ENCODE measurements around the gene PRSS38.
A peak's percentile ranks its signal among the peaks of the same experiment; 100 is the strongest.

The PRSS38 gene

GRCh38 chr1:227885648-227886502 is 70.4 kb downstream of the PRSS38 start:
- Mint-ChIP-seq H3K36me3 (ENCODE audit: low read depth) (no peaks in the 10 kb centered on the region), H3K4me3 (no peak overlapping the region)

GRCh38 chr1:227886503-227886961 is 71.1 kb downstream of the PRSS38 start:
- intact Hi-C loops (cut with micrococcal nuclease) = loop anchor here (2.0 kb wide), 1 partner anchor 98 kb away; no protein-coding TSS in a partner anchor
- Mint-ChIP-seq H3K9me3 (no peaks in the 10 kb centered on the region), H3K27ac (no peak overlapping the region), H3K36me3 (ENCODE audit: low read depth) (no peaks in the 10 kb centered on the region), H3K27me3 (peaks cover 4% of the 10 kb centered on the region), H3K4me1 (ENCODE audit: low read depth) (peaks cover 12% of the 10 kb centered on the region), H3K4me3 (peak overlapping the region; percentile 70)

More at GRCh38 chr1:227885648-227886502, 70.4 kb downstream of the PRSS38 start:
- Mint-ChIP-seq H3K4me1 (ENCODE audit: low read depth) (peaks cover 12% of the 10 kb centered on the region), H3K27ac (peak overlapping the region; percentile 52), H3K9me3 (no peaks in the 10 kb centered on the region), H3K27me3 (peaks cover 4% of the 10 kb centered on the region)
- intact Hi-C loops (cut with micrococcal nuclease) = loop anchor here (2.0 kb wide), 1 partner anchor 97 kb away; no protein-coding TSS in a partner anchor

GRCh38 chr1:227886993-227887696 is 71.7 kb downstream of the PRSS38 start:
- H3K27ac Mint-ChIP-seq = peak overlapping the region; percentile 16

DNA sequence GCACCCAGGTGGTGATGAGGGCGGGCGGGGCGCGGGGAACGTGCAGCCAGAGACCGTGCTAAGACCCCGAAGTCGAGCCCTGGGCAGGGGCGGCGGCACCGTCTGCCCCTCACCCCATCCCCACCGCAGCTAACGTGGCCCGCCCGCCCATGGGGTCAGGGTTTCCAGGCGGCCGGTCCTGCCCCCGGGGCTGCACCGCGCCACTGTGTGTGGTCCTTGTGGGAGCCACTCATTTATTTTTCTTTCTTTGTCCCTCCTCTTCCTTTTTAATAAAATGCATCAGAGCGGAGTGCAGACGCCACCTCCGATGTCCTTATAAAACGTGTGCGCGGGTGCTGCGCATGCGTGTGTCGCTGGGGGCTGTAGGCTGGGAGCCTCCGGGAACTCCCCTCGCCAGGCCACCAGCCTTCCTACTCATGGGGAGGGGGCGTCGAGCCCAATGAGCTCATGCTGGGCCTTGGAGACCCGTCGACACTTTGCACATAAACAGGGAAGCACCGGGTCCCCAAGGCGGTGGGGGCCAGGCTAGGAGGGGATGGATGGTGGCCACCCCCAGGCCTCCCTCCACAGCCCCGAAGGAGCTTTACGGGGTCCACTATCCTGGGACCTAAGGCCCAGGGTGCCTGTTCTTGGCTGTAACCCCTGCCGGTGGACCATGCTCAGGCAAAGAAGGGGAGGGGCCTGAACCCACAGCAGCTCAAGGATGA is 72.4 kb downstream of the PRSS38 start:
- peak overlapping the region; percentile 16 for H3K27ac Mint-ChIP-seq
- H3K4me1 Mint-ChIP-seq (ENCODE audit: low read depth) = peaks cover 12% of the 10 kb centered on the region
- H3K36me3 Mint-ChIP-seq (ENCODE audit: low read depth) = no peaks in the 10 kb centered on the region
- peak overlapping the region; percentile 70 for H3K4me3 Mint-ChIP-seq
- intact Hi-C loops (cut with micrococcal nuclease) = loop anchor here (2.0 kb wide), 1 partner anchor 99 kb away; no protein-coding TSS in a partner anchor
- no peaks in the 10 kb centered on the region for H3K9me3 Mint-ChIP-seq
- H3K27me3 Mint-ChIP-seq = peaks cover 2% of the 10 kb centered on the region

More at GRCh38 chr1:227886993-227887696, 71.7 kb downstream of the PRSS38 start:
- no peaks in the 10 kb centered on the region for H3K36me3 Mint-ChIP-seq (ENCODE audit: low read depth)
- peaks cover 4% of the 10 kb centered on the region for H3K27me3 Mint-ChIP-seq
- no peaks in the 10 kb centered on the region for H3K9me3 Mint-ChIP-seq
- peak overlapping the region; percentile 70 for H3K4me3 Mint-ChIP-seq
- intact Hi-C loops (cut with micrococcal nuclease) = loop anchor here (2.0 kb wide), 1 partner anchor 98 kb away; no protein-coding TSS in a partner anchor
- H3K4me1 Mint-ChIP-seq (ENCODE audit: low read depth) = peaks cover 12% of the 10 kb centered on the region

DNA sequence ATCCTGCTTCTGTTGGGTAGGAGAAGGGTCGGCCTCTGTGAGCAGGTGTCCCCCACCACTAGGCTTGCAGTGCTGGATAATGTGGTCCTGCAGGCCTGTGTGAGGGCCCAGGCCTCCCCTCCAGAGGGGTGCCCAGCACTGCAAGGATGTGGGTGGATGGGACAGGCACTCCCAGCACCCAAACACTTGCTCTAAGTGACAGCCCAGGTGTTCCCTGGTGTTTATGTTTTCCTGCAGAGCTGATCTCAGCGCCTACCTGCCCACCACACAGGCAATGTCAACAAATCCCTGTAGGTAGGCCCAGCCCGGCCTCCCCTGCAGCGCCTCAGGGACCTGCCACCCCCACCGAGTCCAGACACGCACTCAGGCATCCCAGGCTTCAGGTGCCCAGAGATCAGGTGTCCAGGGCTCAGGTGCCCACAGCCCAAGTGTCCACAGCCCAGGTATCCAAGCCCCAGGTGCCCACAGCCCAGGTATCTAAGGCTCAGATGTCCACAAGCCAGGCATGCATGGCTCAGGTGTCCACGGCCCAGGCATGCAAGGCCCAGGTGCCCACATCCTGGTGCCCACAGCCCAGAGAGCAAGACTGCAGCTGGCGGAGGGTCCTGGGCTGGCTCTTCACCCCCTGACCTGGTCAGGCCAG is 73.0 kb downstream of the PRSS38 start:
- Mint-ChIP-seq H3K27ac (no peak overlapping the region), H3K27me3 (peaks cover 2% of the 10 kb centered on the region), H3K4me1 (ENCODE audit: low read depth) (peaks cover 12% of the 10 kb centered on the region), H3K4me3 (no peak overlapping the region), H3K36me3 (ENCODE audit: low read depth) (no peaks in the 10 kb centered on the region), H3K9me3 (no peaks in the 10 kb centered on the region)
- intact Hi-C loops (cut with micrococcal nuclease) = no loop called here

DNA sequence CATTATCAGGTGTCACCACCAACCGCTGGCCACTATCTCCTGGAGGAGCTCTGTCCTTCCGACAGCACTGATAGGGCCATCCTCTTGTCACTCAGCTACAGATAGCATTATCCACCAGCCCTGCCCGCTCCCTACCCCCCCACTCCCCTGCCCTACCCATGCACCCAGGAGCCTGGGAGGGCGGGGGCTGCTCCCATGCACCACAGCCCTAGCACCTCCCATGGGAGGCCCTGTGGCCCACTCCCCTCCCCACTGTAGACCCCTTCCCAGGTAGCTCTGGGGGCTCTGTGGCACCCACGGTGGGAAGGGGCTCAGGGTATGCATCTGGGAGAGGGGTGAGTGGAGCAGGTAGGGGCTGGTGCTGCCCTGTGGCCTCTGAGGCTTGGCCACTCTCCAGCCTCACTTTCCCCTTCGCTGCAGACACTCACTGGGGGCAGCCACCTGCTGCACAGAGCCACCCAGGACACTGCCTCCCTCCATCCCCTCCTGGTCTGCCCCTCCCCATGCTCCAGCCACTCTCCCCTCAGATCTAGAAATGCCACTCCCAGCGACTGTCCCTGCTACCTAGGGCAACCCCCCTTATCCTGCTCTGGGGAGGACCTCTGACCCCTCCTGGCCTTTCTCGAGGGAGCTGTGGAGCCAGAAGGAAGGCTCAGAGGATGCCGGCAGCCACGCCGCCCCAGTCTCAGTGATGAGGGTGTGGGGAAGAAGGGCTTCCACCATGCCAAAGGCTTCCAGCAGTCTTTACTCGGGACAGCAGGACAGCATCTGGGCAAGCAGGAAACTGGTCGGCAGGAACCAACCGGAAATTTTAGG is 73.8 kb downstream of the PRSS38 start:
- H3K27ac Mint-ChIP-seq = no peak overlapping the region
- no peaks in the 10 kb centered on the region for H3K36me3 Mint-ChIP-seq (ENCODE audit: low read depth)
- intact Hi-C loops (cut with micrococcal nuclease) = no loop called here

DNA sequence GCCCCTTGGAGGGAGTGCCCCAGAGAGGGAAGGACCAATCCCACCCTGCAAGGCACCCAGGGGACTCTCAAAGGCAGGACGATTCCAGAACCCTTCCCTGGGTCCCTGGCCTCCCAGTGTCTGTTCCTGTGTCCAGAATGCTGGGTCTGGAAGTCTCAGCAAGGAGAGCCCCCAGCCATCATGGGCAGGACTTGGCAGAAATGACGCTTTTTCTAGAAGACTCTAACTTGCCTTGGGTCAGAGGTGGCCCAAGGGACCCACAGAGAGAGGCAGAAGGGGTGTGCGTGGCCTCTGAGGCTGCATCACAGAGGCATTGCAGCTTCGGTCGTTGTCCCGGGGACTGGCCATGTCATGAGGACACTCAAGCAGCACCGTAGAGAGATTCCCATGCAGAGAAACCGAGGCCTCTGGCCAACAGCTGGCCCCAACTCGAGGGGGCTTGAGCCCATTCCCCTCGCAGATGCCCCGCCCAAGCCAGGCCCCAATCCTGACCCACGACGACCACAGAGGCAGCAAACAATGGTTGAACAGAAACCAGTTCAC is 74.5 kb downstream of the PRSS38 start:
- Mint-ChIP-seq H3K4me3 (no peak overlapping the region), H3K9me3 (no peaks in the 10 kb centered on the region), H3K27me3 (no peaks in the 10 kb centered on the region), H3K36me3 (ENCODE audit: low read depth) (no peaks in the 10 kb centered on the region), H3K27ac (no peak overlapping the region), H3K4me1 (ENCODE audit: low read depth) (peaks cover 12% of the 10 kb centered on the region)
- intact Hi-C loops (cut with micrococcal nuclease) = no loop called here

More for the DNA sequence above, 73.8 kb downstream of the PRSS38 start:
- Mint-ChIP-seq H3K4me1 (ENCODE audit: low read depth) (peaks cover 12% of the 10 kb centered on the region), H3K27me3 (no peaks in the 10 kb centered on the region), H3K4me3 (no peak overlapping the region), H3K9me3 (no peaks in the 10 kb centered on the region)

DNA sequence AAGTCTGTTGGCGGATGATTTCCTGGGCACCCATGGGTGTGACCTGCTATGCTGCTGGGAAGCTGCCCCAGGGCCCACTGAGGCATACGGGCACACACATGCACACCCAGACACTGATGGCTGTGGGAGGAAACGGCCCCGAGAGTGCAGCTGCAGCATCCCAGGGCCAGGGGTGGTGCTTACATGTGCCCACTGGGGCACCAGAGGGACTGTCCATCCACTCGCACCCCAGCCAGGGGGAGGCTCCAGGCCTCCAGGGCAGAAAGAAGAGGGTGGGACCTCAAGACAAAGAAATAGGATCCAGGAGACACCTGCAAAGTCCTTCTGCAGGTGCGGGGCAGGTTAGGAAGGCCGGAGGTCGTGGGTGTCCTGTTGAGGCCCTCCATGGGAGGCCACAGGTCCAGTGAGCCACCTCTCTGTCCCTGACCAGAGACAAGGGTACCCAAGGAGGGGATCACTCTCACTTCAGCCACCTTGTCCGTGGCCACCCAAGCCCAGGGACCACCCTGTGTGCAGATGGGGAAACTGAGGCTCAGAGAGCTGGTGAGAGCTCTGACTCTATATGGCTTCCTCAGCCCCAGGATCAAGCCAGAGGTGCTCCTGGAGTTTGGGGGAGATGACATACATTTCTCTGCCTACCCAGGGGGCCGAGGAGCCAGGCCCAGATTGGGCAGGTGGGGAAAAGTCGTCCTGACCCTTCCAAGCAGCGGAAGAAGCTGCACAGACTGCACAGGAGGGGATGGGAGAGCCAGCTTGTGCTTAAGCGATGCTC is 75.2 kb downstream of the PRSS38 start:
- intact Hi-C loops (cut with micrococcal nuclease) = no loop called here
- H3K4me1 Mint-ChIP-seq (ENCODE audit: low read depth) = peaks cover 9% of the 10 kb centered on the region
- H3K27ac Mint-ChIP-seq = no peak overlapping the region
- H3K36me3 Mint-ChIP-seq (ENCODE audit: low read depth) = no peaks in the 10 kb centered on the region
- no peaks in the 10 kb centered on the region for H3K27me3 Mint-ChIP-seq
- H3K4me3 Mint-ChIP-seq = no peak overlapping the region
- no peaks in the 10 kb centered on the region for H3K9me3 Mint-ChIP-seq

- Mint-ChIP-seq H3K36me3 (ENCODE audit: low read depth) (no peaks in the 10 kb centered on the region), H3K9me3 (no peaks in the 10 kb centered on the region), H3K27ac (no peak overlapping the region), H3K27me3 (no peaks in the 10 kb centered on the region), H3K4me1 (ENCODE audit: low read depth) (peaks cover 4% of the 10 kb centered on the region), H3K4me3 (no peak overlapping the region)
- intact Hi-C loops (cut with micrococcal nuclease) = no loop called here
Observed at GRCh38 chr1:227891223-227891954, 75.9 kb downstream of the PRSS38 start.

DNA sequence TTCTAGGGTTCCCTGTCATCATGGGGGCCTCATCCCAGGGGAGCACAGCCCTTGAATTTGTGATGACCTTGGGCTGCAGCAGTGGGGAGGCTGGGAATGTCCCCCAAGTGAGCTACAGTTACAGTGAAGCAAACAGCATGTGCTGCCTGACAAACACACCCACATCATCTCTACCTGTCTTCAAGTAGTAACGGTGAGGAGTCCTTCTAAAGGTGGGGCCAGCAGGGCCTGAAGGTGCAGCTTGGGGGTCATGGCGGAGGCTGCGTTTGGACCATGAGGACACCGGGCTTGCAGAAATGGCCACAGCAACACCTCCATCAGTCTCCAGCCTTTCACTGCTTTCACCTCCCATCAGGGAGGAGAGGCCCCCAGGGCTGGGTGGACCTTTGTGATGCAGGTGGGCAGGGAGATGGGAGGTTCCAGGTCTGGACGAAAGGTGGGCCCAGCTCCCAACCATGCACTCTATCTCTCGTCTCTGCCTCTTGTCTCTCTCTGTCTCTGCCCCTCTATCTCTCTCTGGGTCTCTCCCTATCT is 76.5 kb downstream of the PRSS38 start:
- intact Hi-C loops (cut with micrococcal nuclease) = no loop called here
- Mint-ChIP-seq H3K27me3 (no peaks in the 10 kb centered on the region), H3K9me3 (no peaks in the 10 kb centered on the region), H3K27ac (no peak overlapping the region), H3K4me3 (no peak overlapping the region), H3K36me3 (ENCODE audit: low read depth) (no peaks in the 10 kb centered on the region), H3K4me1 (ENCODE audit: low read depth) (peaks cover 4% of the 10 kb centered on the region)

DNA sequence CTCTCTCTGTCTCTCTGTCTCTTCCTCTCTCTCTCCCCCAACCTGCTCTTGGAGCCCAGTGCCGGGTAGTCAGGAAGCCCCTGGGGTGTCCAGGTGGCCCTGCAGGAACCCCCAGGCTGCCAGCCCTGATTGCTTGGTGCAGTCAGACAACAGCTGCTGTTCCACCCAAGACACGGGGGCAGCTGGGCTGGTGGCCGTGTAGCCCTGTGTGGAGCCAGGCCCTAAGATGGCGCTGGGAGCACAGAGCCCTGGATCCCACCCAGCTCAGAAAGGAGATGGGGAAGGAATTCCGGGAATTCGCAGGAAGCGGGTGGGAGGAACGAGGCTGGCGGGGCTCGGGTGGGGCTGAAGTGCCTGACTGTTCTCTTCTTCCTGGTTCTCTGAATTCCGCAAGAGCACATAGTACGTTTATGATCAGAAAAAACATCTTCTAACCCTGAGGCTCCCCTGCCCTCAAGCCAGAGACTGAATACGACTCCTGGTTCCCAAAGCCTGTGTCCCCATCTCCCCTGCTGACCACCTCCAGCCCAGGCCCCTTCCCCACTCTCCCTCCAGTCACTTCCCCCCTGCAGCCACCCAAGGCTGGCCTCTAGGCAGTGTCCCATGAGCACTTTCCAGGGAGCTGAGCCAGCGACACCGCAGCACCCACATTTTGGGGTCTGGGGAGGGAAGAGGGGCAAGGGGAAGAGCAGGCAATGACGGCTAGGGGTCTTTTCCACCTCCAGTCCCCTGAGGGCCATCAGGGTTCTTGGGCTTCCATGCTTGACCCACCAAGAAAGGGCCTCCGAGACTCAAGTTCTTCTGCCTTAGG is 77.2 kb downstream of the PRSS38 start:
- H3K9me3 Mint-ChIP-seq = no peaks in the 10 kb centered on the region
- H3K4me1 Mint-ChIP-seq (ENCODE audit: low read depth) = peaks cover 4% of the 10 kb centered on the region
- H3K36me3 Mint-ChIP-seq (ENCODE audit: low read depth) = no peaks in the 10 kb centered on the region
- intact Hi-C loops (cut with micrococcal nuclease) = no loop called here
- no peaks in the 10 kb centered on the region for H3K27me3 Mint-ChIP-seq
- no peak overlapping the region for H3K4me3 Mint-ChIP-seq
- no peak overlapping the region for H3K27ac Mint-ChIP-seq

Data from dendritic cell treated with granulocyte-macrophage colony-stimulating factor and Interleukin-4, amounts not matched to agents 40 ng/mL and 50 ng/mL, for 4 days (primary cell).